ENCODE results near the gene NR4A3. TPM values are rescaled to one million over a fixed set of nuclear protein-coding genes. Genes with fewer than 3 reads are reported as not detected.

The NR4A3 gene
- total RNA-seq, 1 experiment from 2014 or later: 0.24 TPM

GRCh38 chr9:99852617-99853016 lies 30.9 kb downstream of the NR4A3 start:
- no peak overlapping the region for H2AFZ ChIP-seq (ENCODE audit: low read length)
- H3K27ac Mint-ChIP-seq: no peak overlapping the region
- WGBS (ENCODE audit: extremely low coverage, insufficient read length, low lambda C conversion rate): no CpG with 5 or more reads among the region's 4 CpGs

More at GRCh38 chr9:99852617-99853016, 30.9 kb downstream of the NR4A3 start:
- Histone ChIP-seq H4K8ac (replicated peaks; ENCODE audit: insufficient read length, low read depth, low read length) (no peak overlapping the region), H2BK20ac (ENCODE audit: low read depth, low read length, poor library complexity, severe bottlenecking) (no peak overlapping the region), H2AK5ac (ENCODE audit: insufficient read length, low read length) (no peak overlapping the region), H4K5ac (ENCODE audit: insufficient read length, low read depth, low read length) (no peak overlapping the region), H3T11ph (ENCODE audit: low read length) (no peak overlapping the region), H3K9ac (ENCODE audit: extremely low read depth, insufficient read length, low read length) (no peak overlapping the region), H3K4ac (ENCODE audit: low read depth, low read length) (no peak overlapping the region), H3K18ac (ENCODE audit: insufficient read length, low read depth, low read length) (no peak overlapping the region), H3K4me2 (ENCODE audit: insufficient read depth, insufficient read length, low read length) (no peak overlapping the region), H2BK15ac (ENCODE audit: low read depth, low read length) (no peak overlapping the region), H3K23me2 (ENCODE audit: insufficient read length, low read depth, low read length, poor library complexity, severe bottlenecking) (no peaks in the 10 kb centered on the region), H3K79me1 (ENCODE audit: insufficient read depth, low read depth, low read length, poor library complexity, severe bottlenecking) (no peaks in the 10 kb centered on the region), H2BK5ac (ENCODE audit: insufficient read length, low read length) (no peak overlapping the region), H3K14ac (ENCODE audit: insufficient read depth, low read length) (no peak overlapping the region), H2BK12ac (ENCODE audit: insufficient read length, low read depth, low read length) (no peak overlapping the region), H4K20me1 (ENCODE audit: control insufficient read depth, insufficient read depth, insufficient read length) (no peaks in the 10 kb centered on the region), H4K91ac (ENCODE audit: insufficient read length, low read depth, low read length) (no peak overlapping the region), H3K56ac (ENCODE audit: insufficient read length, low read depth, low read length) (no peak overlapping the region), H3K23ac (ENCODE audit: insufficient read length, low read depth, low read length) (no peak overlapping the region), H3K4me1 (ENCODE audit: insufficient read depth, low read length) (no peaks in the 10 kb centered on the region; the same call in 1 of the 2 replicates), H3K27me3 (ENCODE audit: insufficient read depth, low read length) (no peaks in the 10 kb centered on the region), H3K9me3 (ENCODE audit: control insufficient read depth, low read depth, low read length) (no peaks in the 10 kb centered on the region), H3K79me2 (ENCODE audit: insufficient read depth, low read length) (no peaks in the 10 kb centered on the region), H3K27ac (ENCODE audit: insufficient read length, low read depth, low read length) (no peak overlapping the region), H2BK120ac (ENCODE audit: low read depth, low read length, poor library complexity, severe bottlenecking) (no peak overlapping the region)
- no peaks in the 10 kb centered on the region; a peak in 1 of 7 replicates for H3K36me3 Mint-ChIP-seq (ENCODE audit: insufficient read depth in 1 of 3, low read depth in 3 of 3)
- H3K4me3 Mint-ChIP-seq: no peak overlapping the region
- DNase-seq: no peak
- peaks cover 0 to 2% of the 10 kb centered on the region in 2 experiments; a peak in 3 of 5 replicates for H3K9me3 Mint-ChIP-seq
- TF ChIP-seq CTCF (conservative IDR thresholded peaks at IDR 0.05): no peak
- no peaks in the 10 kb centered on the region for H3K27me3 Mint-ChIP-seq (ENCODE audit: low read depth)
- peaks cover 0 to 13% of the 10 kb centered on the region in 2 experiments; a peak in 3 of 4 replicates for H3K4me1 Mint-ChIP-seq

Measured in H9 (cell line).